Measurements from ENCODE around the gene EMP1.

Gene EMP1, protein sequence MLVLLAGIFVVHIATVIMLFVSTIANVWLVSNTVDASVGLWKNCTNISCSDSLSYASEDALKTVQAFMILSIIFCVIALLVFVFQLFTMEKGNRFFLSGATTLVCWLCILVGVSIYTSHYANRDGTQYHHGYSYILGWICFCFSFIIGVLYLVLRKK

GRCh38 chr12:13196130-13196921, at the start of gene EMP1:
Gene EMP1, plus strand, starts transcription at chr12:13196726. Its CDS starts 14,785 bp downstream, at chr12:13211511.
- in situ Hi-C loops (cut with HindIII; ENCODE audit: low sequenced_read_pairs): no loop called here

GRCh38 chr12:13147688-13148484, 48.6 kb upstream of the EMP1 start:
- in situ Hi-C loops (cut with HindIII; ENCODE audit: low sequenced_read_pairs): no loop called here

DNA sequence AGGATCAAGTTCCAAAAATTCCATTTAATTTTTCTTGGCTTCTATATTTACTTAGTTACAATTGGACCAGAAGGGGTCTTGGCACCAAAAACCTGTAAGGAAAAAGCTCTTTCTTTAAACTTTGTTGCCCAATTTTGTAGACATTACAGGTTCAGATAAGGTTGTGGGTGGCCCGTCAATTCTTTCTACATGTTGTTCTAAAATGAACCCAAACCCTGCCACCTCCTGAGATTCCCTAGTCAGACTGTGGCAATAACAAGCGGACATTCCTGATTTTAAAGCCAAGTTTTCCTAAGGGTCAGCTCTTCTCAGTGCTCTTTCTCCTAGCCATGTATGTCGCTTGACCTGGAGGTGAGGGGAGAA, 48.1 kb upstream of the EMP1 start:
- in situ Hi-C loops (cut with HindIII; ENCODE audit: low sequenced_read_pairs): no loop called here

- in situ Hi-C loops (cut with HindIII; ENCODE audit: low sequenced_read_pairs): no loop called here
These were observed 47.1 kb upstream of the EMP1 start for GRCh38 chr12:13149411-13149810.

DNA sequence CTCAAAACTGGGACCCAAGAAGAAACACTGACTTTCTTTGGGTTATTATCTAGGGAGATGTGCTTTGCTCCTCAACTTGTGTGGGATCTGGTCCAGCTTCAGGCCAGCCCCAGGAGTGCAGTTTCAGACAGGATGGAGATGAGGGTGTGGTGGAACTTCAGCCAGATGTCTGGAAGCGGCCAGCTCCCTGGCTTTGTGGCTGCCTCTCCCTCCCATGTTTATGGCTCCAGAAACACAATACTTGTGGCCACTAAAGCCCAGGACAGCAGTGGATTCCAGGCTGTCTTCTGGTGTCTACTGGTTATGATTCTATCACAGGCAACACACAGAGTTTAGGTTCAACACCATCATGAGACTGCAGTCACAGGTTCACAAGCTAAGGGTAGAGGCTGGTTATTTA, 44.2 kb upstream of the EMP1 start:
- in situ Hi-C loops (cut with HindIII; ENCODE audit: low sequenced_read_pairs): no loop called here

DNA sequence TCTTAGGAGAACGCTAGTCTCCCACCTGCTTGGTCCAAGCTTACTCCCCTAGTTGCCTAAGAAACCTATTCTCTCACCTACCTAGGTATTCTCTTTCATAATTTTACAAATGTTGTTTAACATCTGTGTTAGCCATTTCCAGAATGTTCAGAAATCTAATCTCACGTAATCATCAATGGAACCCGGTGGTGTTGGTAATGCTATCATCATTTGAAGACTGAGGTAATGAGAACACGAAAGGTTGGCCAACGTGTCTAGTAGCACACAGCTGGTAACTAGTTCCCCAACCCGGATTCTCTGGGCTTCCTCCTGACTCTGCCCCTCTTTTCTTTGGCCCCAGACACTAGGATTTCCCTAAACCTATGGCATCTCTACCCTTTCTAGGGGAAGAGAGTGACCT, 43.8 kb upstream of the EMP1 start:
- in situ Hi-C loops (cut with HindIII; ENCODE audit: low sequenced_read_pairs): no loop called here

GRCh38 chr12:13153180-13153579, 43.3 kb upstream of the EMP1 start:
- in situ Hi-C loops (cut with HindIII; ENCODE audit: low sequenced_read_pairs): no loop called here

- in situ Hi-C loops (cut with HindIII; ENCODE audit: low sequenced_read_pairs): no loop called here
These were observed 42.4 kb upstream of the EMP1 start for GRCh38 chr12:13154027-13154538.

DNA sequence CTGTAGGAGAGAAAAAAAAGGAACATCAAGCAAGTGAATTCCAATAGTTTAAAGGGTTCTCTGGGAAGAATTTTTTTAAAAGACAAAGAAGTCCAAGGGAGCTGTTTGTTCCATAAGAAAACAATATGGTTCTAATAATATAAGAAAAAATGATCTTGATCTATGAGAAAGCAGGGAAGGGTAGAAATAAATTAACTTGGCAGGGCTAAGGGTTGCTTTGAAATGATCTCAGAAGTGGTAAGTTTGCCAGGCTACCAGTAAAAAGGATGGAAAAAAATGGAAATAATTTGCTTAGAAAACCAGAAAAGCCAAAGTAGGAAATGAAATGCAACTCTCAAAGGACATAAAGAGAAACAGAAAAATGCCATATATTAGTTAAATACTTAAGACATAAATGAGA, 41.7 kb upstream of the EMP1 start:
- in situ Hi-C loops (cut with HindIII; ENCODE audit: low sequenced_read_pairs): no loop called here

GRCh38 chr12:13156277-13156676, 40.2 kb upstream of the EMP1 start:
- in situ Hi-C loops (cut with HindIII; ENCODE audit: low sequenced_read_pairs): no loop called here

DNA sequence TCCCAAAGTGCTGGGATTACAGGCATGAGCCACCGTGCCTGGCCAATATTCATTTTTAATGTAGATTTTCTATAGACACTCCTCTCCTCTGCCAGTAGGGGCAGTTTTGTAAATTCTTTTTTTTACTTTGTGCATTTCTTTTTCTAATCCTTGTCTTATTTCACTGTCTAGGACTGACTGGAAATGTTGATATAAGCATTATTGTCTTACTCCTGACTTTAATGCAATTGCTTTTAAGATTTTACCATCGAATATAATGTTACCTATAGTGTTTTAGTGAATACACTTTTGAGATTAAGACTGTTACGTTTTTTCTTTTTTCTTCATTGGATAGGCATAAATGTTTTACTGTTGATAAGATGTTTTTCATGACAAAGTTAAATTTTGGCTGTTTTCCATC, 35.4 kb upstream of the EMP1 start:
- in situ Hi-C loops (cut with HindIII; ENCODE audit: low sequenced_read_pairs): no loop called here

GRCh38 chr12:13162904-13163303, 33.6 kb upstream of the EMP1 start:
- in situ Hi-C loops (cut with HindIII; ENCODE audit: low sequenced_read_pairs): no loop called here

- in situ Hi-C loops (cut with HindIII; ENCODE audit: low sequenced_read_pairs): no loop called here
These were observed 32.5 kb upstream of the EMP1 start for GRCh38 chr12:13163868-13164635.

- in situ Hi-C loops (cut with HindIII; ENCODE audit: low sequenced_read_pairs): no loop called here
These were observed 31.5 kb upstream of the EMP1 start for GRCh38 chr12:13164921-13165616.

GRCh38 chr12:13165617-13166041, 30.9 kb upstream of the EMP1 start:
- in situ Hi-C loops (cut with HindIII; ENCODE audit: low sequenced_read_pairs): no loop called here

GRCh38 chr12:13167226-13167625, 29.3 kb upstream of the EMP1 start:
- in situ Hi-C loops (cut with HindIII; ENCODE audit: low sequenced_read_pairs): no loop called here

DNA sequence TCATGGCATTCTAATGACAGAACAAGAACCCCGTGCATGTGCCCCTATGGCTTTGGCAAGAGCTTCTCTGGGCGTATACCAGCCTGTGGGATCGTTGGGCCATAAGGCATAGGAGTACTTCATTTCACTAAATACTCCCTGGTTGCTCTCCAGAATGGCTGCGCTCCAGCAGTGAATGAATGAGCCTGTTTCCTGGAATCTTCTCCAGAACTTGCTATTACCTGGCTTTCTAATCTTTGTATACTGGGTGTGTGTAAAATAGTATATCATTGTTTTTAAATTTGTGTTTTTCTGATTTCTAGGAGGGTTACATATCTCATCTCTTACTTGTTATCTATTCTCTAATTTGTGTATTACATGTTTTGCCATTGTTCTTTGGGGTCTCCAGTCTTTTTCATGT, 28.6 kb upstream of the EMP1 start:
- in situ Hi-C loops (cut with HindIII; ENCODE audit: low sequenced_read_pairs): no loop called here

GRCh38 chr12:13169272-13169671, 27.3 kb upstream of the EMP1 start:
- in situ Hi-C loops (cut with HindIII; ENCODE audit: low sequenced_read_pairs): no loop called here

DNA sequence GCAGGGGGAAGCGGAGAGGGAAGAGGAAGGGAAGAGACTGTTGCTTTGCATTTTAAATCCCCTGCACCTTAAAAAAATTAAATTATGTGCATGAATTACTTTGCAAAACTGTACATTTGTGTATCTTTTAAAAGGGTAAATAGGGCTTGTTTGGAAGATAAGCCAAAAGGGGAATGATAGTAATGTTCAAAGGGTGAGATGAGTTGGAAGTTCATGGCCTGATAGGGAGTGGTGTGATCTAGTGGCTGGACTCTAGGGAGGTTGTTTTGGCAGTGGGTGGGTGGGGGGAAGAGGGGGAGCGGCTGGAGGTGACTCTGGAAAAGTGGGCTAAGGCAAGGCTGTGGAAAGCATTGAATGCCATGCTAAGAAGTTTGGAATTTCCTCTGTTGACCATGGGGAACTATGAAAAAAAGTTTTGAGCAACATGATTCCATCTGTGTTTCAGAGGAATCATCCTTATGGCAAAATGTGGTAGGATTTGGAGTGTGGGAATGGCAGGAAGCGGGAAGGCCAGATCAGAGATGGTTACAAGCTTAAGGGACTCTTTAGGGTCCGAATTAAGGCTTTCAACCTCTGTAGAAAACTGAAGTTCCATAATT, 25.5 kb upstream of the EMP1 start:
- in situ Hi-C loops (cut with HindIII; ENCODE audit: low sequenced_read_pairs): no loop called here
